K562 (cell line): ENCODE results near the gene CRYBA4. TPM values are rescaled to one million over a fixed set of nuclear protein-coding genes. Genes with fewer than 3 reads are reported as not detected.
A peak's percentile ranks its signal among the peaks of the same experiment; 100 is the strongest.

Source experiments
- ATF1 ChIP-seq, 2 experiments: fragments of 450-650 bp in 1 of 2; IDR thresholded peaks; 2 replicates each; pipeline ENCODE4 v1.6.1; 2016; ENCODE audit warnings: missing compliant biosample characterization in 1 of 2, missing genetic modification characterization in 1 of 2
- ATF7 ChIP-seq: fragments of 450-650 bp; IDR thresholded peaks from 2 replicates; pipeline ENCODE4 v1.7.1; 2014; ENCODE audit warnings: mild to moderate bottlenecking, moderate library complexity
- BCL6 ChIP-seq: fragments of 250-450 bp; sonication (Bioruptor Pico); IDR thresholded peaks from 2 replicates; pipeline ENCODE4 v1.4.0; 2020
- C11orf30 ChIP-seq: fragments of 450-650 bp; IDR thresholded peaks from 2 replicates; pipeline ENCODE4 v1.6.1; 2016; ENCODE audit warnings: low read depth, mild to moderate bottlenecking
- CBFA2T3 ChIP-seq: fragments of 450-650 bp; IDR thresholded peaks from 2 replicates; pipeline ENCODE4 v1.6.1; 2017
- CXXC5 ChIP-seq: fragments of 250-450 bp; sonication (Bioruptor Pico); IDR thresholded peaks from 2 replicates; pipeline ENCODE4 v1.8.0; 2022; ENCODE audit warnings: inconsistent platforms, mild to moderate bottlenecking, moderate library complexity
- EP400 ChIP-seq: fragments of 450-650 bp; IDR thresholded peaks from 2 replicates; pipeline ENCODE4 v1.6.1; 2017; ENCODE audit warnings: antibody characterized with exemption, mild to moderate bottlenecking, moderate library complexity
- FOXA3 ChIP-seq, 2 experiments: fragments of 450-650 bp in 1 of 2; sonication (generic) in 1 of 2; formaldehyde crosslinking; IDR thresholded peaks in 1 of 2; conservative IDR thresholded peaks in 1 of 2; 2 replicates each; pipeline versions ENCODE4 v1.4.0 to v1.8.0; 2020 to 2022; ENCODE audit warnings: mild to moderate bottlenecking in 2 of 2, missing genetic modification reagents in 1 of 2
- KDM1A ChIP-seq, 2 experiments: fragments of 450-650 bp; IDR thresholded peaks; 2 replicates each; pipeline ENCODE4 v1.6.1; 2016; ENCODE audit warnings: mild to moderate bottlenecking in 2 of 2
- MTA3 ChIP-seq: fragments of 450-650 bp; formaldehyde crosslinking; IDR thresholded peaks from 2 replicates; pipeline ENCODE4 v1.6.1; 2017; ENCODE audit warnings: mild to moderate bottlenecking, borderline replicate concordance
- MYC ChIP-seq, 2 experiments: fragments of 250-450 bp in 1 of 2; sonication (Bioruptor Pico) in 1 of 2; IDR thresholded peaks; 2 replicates each; pipeline versions ENCODE4 v1.5.1 to v1.6.1; 2012 to 2021; ENCODE audit warnings: low read depth in 2 of 2, borderline replicate concordance in 1 of 2, improper control_type of control experiment in 1 of 2, low read length in 1 of 2, mild to moderate bottlenecking in 1 of 2, moderate library complexity in 1 of 2
- NCOR1 ChIP-seq: fragments of 450-650 bp; IDR thresholded peaks from 2 replicates; pipeline ENCODE4 v1.6.1; 2016; ENCODE audit warnings: mild to moderate bottlenecking, moderate library complexity
- NEUROD1 ChIP-seq: fragments of 150-350 bp; IDR thresholded peaks from 2 replicates; pipeline ENCODE4 v1.6.1; 2014; ENCODE audit warnings: borderline replicate concordance, low read length, low read depth; ENCODE audit not compliant: partially characterized antibody
- NR2F6 ChIP-seq: fragments of 450-650 bp; formaldehyde crosslinking; IDR thresholded peaks from 2 replicates; pipeline ENCODE4 v1.4.0; 2020; ENCODE audit warnings: mild to moderate bottlenecking
- NRF1 ChIP-seq, 2 experiments: fragments of 450-650 bp; IDR thresholded peaks in 1 of 2; conservative IDR thresholded peaks in 1 of 2; 2 replicates each; pipeline ENCODE4 v1.6.1; 2014; ENCODE audit warnings: mild to moderate bottlenecking in 2 of 2
- PHF20 ChIP-seq: fragments of 450-650 bp; IDR thresholded peaks from 2 replicates; pipeline ENCODE4 v1.6.1; 2018; ENCODE audit not compliant: partially characterized antibody
- RBFOX2 ChIP-seq: fragments of 200-400 bp; formaldehyde crosslinking; IDR thresholded peaks from 2 replicates; pipeline ENCODE4 v1.6.1; 2017; ENCODE audit warnings: low read depth, mild to moderate bottlenecking, low read length, moderate library complexity
- RBM14 ChIP-seq: fragments of 200-400 bp; formaldehyde crosslinking; IDR thresholded peaks from 2 replicates; pipeline ENCODE4 v1.6.1; 2018; ENCODE audit warnings: low read depth, mild to moderate bottlenecking, low read length, moderate library complexity, borderline replicate concordance; ENCODE audit not compliant: insufficient read depth
- RFX7 ChIP-seq: fragments of 250-450 bp; sonication (Bioruptor Pico); IDR thresholded peaks from 2 replicates; pipeline ENCODE4 v1.5.1; 2021; ENCODE audit warnings: mild to moderate bottlenecking
- SOX6 ChIP-seq: fragments of 450-650 bp; IDR thresholded peaks from 2 replicates; pipeline ENCODE4 v1.6.1; 2014; ENCODE audit warnings: mild to moderate bottlenecking
- SP2 ChIP-seq: IDR thresholded peaks from 2 replicates; pipeline ENCODE4 v1.6.1; 2011; ENCODE audit warnings: mild to moderate bottlenecking, low read depth, low read length, moderate library complexity; ENCODE audit not compliant: poor library complexity, severe bottlenecking; ENCODE audit errors: extremely low read depth
- TAL1 ChIP-seq: fragments of 450-650 bp; IDR thresholded peaks from 2 replicates; pipeline ENCODE4 v1.6.1; 2016; ENCODE audit warnings: mild to moderate bottlenecking
- USF1 ChIP-seq: sonication (generic); formaldehyde crosslinking; IDR thresholded peaks from 2 replicates; pipeline ENCODE4 v1.9.0; 2022; ENCODE audit warnings: mild to moderate bottlenecking, missing genetic modification reagents
- XRCC4 ChIP-seq: IDR thresholded peaks from one replicate; pipeline ENCODE4 v1.6.1; 2011; ENCODE audit not compliant: insufficient read depth, insufficient read length; ENCODE audit errors: extremely low read depth
- ZEB2 ChIP-seq: fragments of 450-650 bp; IDR thresholded peaks from 2 replicates; pipeline ENCODE4 v1.6.1; 2016
- ZKSCAN1 ChIP-seq: fragments of 150-350 bp; IDR thresholded peaks from 2 replicates; pipeline ENCODE4 v1.6.1; 2016; ENCODE audit warnings: low read depth, low read length
- ZNF41 ChIP-seq: fragments of 250-450 bp; sonication (Bioruptor Pico); conservative IDR thresholded peaks from 2 replicates; pipeline ENCODE4 v1.4.0; 2020; ENCODE audit warnings: mild to moderate bottlenecking
- ZNF583 ChIP-seq: fragments of 250-450 bp; sonication (Bioruptor Pico); IDR thresholded peaks from 2 replicates; pipeline ENCODE4 v1.4.0; 2020
- polyA plus RNA-seq, 8 experiments: library from polyadenylated mRNA; depleted of rRNA in 4 of 8; stranded (reverse) in 5 of 8; unstranded in 3 of 8; fragments of >200 nt; fragmentation: Nextera tagmentation in 2 of 8; fragmentation: Illumina TruSeq in 1 of 8; extraction: Ambion mirVana in 2 of 8; extraction: Trizol in 1 of 8; gene quantifications; 2 replicates each; pipeline versions ENCODE4 v1.2.1 to v1.2.3, GENCODE V29; 2011 to 2014; ENCODE audit warnings: inconsistent platforms in 1 of 8, missing spikeins in 1 of 8
- total RNA-seq, 7 experiments: library from RNA; depleted of rRNA in 6 of 7; stranded (reverse); fragments of >200 nt in 6 of 7; fragmentation: Illumina TruSeq in 2 of 7; extraction: Trizol in 2 of 7; gene quantifications; 2 replicates each; pipeline versions ENCODE4 v1.2.1 to v1.2.3, GENCODE V29; 2011 to 2021; ENCODE audit warnings: low replicate concordance in 1 of 7
- TF ChIP-seq, protein P1 (sequence below): fragments of 450-650 bp; IDR thresholded peaks from 2 replicates; pipeline ENCODE4 v1.6.1; 2014; ENCODE audit warnings: low read depth, mild to moderate bottlenecking, moderate library complexity, borderline replicate concordance

The CRYBA4 gene
- total and polyA plus RNA-seq, 9 of the 15 experiments (the other 6 are each of a cell fraction or from before 2014, with no cell fraction given): 0.59 to 3.3 (median 1.6) TPM

- TF ChIP-seq PHF20 (no peak), SOX6 (peak; percentile 32; the same call in 1 of the 2 replicates), USF1 (CRISPR knock-in tag) (peak; percentile 86), EP400 (peak; percentile 86), NRF1 (conservative IDR thresholded peaks at IDR 0.05 in 1 of 2, IDR thresholded peaks at IDR 0.05 in 1 of 2) (peak; percentile 51 to 60), NR2F6 (CRISPR knock-in tag) (no peak), CXXC5 (CRISPR knock-in tag) (peak; percentile 41; the same call in 1 of the 2 replicates), ZNF583 (CRISPR knock-in tag) (no peak), CBFA2T3 (peak; percentile 76), ZNF41 (CRISPR knock-in tag) (no peak), NEUROD1 (peak; percentile 34), ZKSCAN1 (no peak), NCOR1 (peak; percentile 57; the same call in 1 of the 2 replicates), MYC (IDR thresholded peaks at IDR 0.05; ENCODE audit: low read depth, low read length) (peak; percentile 92), MYC (CRISPR knock-in tag; IDR thresholded peaks at IDR 0.05; ENCODE audit: borderline replicate concordance, low read depth) (no peak), KDM1A (IDR thresholded peaks at IDR 0.05) (peak; percentile 43 to 59; a peak in 2 of 4 replicates), SP2 (no peak), MTA3 (0 out of 2 replicates have a peak, but pooled peaks have one; percentile 61), RBM14 (no peak), ATF7 (peak; percentile 67), FOXA3 (CRISPR knock-in tag; conservative IDR thresholded peaks at IDR 0.05 in 1 of 2, IDR thresholded peaks at IDR 0.05 in 1 of 2) (peak; percentile 80 to 94), TAL1 (peak; percentile 32; the same call in 1 of the 2 replicates), ZEB2 (peak; percentile 88), XRCC4 (no peak), C11orf30 (peak; percentile 99), RBFOX2 (peak; percentile 30; the same call in 1 of the 2 replicates), ATF1 (CRISPR knock-in tag; IDR thresholded peaks at IDR 0.05) (no peak), ATF1 (tag; IDR thresholded peaks at IDR 0.05) (peak; percentile 41; the same call in 1 of the 2 replicates), BCL6 (CRISPR knock-in tag) (no peak), RFX7 (no peak)
- TF ChIP-seq, protein P1, sequence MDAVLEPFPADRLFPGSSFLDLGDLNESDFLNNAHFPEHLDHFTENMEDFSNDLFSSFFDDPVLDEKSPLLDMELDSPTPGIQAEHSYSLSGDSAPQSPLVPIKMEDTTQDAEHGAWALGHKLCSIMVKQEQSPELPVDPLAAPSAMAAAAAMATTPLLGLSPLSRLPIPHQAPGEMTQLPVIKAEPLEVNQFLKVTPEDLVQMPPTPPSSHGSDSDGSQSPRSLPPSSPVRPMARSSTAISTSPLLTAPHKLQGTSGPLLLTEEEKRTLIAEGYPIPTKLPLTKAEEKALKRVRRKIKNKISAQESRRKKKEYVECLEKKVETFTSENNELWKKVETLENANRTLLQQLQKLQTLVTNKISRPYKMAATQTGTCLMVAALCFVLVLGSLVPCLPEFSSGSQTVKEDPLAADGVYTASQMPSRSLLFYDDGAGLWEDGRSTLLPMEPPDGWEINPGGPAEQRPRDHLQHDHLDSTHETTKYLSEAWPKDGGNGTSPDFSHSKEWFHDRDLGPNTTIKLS: peak; percentile 92
Observed at GRCh38 chr22:26658671-26659478, 37.1 kb downstream of the CRYBA4 start (continued).
